Measurements from ENCODE around the gene APCDD1L.
A peak's percentile ranks its signal among the peaks of the same experiment; 100 is the strongest.

APCDD1L gene

GRCh38 chr20:58463256-58463655 is 51.9 kb downstream of the APCDD1L start:
- no peak for DNase-seq

- no peak for DNase-seq
Observed at GRCh38 chr20:58461899-58462298, 53.3 kb downstream of the APCDD1L start.

GRCh38 chr20:58461104-58461503 is 54.1 kb downstream of the APCDD1L start:
- no peak for DNase-seq

GRCh38 chr20:58459058-58459750 is 56.0 kb downstream of the APCDD1L start:
- DNase-seq: no peak

- no peak for DNase-seq
Observed at GRCh38 chr20:58458342-58459057, 56.7 kb downstream of the APCDD1L start.

- no peak for DNase-seq
Observed at GRCh38 chr20:58457083-58457695, 58.0 kb downstream of the APCDD1L start.

- no peak for DNase-seq
Observed at GRCh38 chr20:58454460-58454859, 60.7 kb downstream of the APCDD1L start.

GRCh38 chr20:58453391-58453790 is 61.8 kb downstream of the APCDD1L start:
- no peak for DNase-seq

GRCh38 chr20:58452667-58453255 is 62.4 kb downstream of the APCDD1L start:
- no peak for DNase-seq

GRCh38 chr20:58450254-58450653 is 64.9 kb downstream of the APCDD1L start:
- no peak for DNase-seq

GRCh38 chr20:58449681-58450221 is 65.4 kb downstream of the APCDD1L start:
- DNase-seq: no peak

GRCh38 chr20:58448958-58449357 is 66.2 kb downstream of the APCDD1L start:
- no peak for DNase-seq

- DNase-seq: peak; percentile 10 to 14
Observed at GRCh38 chr20:58447511-58448391, 67.4 kb downstream of the APCDD1L start.

GRCh38 chr20:58446960-58447265 is 68.3 kb downstream of the APCDD1L start:
- no peak for DNase-seq

- no peak for DNase-seq
Observed at GRCh38 chr20:58446264-58446959, 68.8 kb downstream of the APCDD1L start.

GRCh38 chr20:58444746-58445255 is 70.4 kb downstream of the APCDD1L start:
- DNase-seq: no peak

- no peak for DNase-seq
Observed at GRCh38 chr20:58441723-58442122, 73.5 kb downstream of the APCDD1L start.

GRCh38 chr20:58440021-58440767 is 75.0 kb downstream of the APCDD1L start:
- DNase-seq: no peak

GRCh38 chr20:58438970-58439808 is 76.0 kb downstream of the APCDD1L start:
- DNase-seq: no peak
